MV-4-11 (cell line): Measurements from ENCODE around the gene CCSER1.
"Not testable (repeated sequence)": the region's sequence is repeated elsewhere in the genome, so short reads cannot be mapped to it uniquely, and the experiment has no call there.

Experiments
- DNase-seq: peaks from one replicate; lab custom pipeline; 2025; lab: John Stamatoyannopoulos, UW

Gene CCSER1

GRCh38 chr4:91590260-91590659 is 1463.1 kb downstream of the CCSER1 start:
- no peak for DNase-seq

- DNase-seq, result no peak
Observed at GRCh38 chr4:91592125-91592524, 1464.9 kb downstream of the CCSER1 start.

GRCh38 chr4:91596718-91597117 is 1469.5 kb downstream of the CCSER1 start:
- DNase-seq, result no peak

- no peak for DNase-seq
Observed at GRCh38 chr4:91598696-91599095, 1471.5 kb downstream of the CCSER1 start.

GRCh38 chr4:91600301-91600700 is 1473.1 kb downstream of the CCSER1 start:
- no peak for DNase-seq

GRCh38 chr4:91601401-91601800 is 1474.2 kb downstream of the CCSER1 start:
- no peak for DNase-seq

GRCh38 chr4:91611782-91612181 is 1484.6 kb downstream of the CCSER1 start:
- DNase-seq, result no peak

- DNase-seq, result no peak
Observed at GRCh38 chr4:91620952-91621351, 1493.8 kb downstream of the CCSER1 start.

GRCh38 chr4:91621446-91621845 is 1494.3 kb downstream of the CCSER1 start:
- DNase-seq, result no peak

GRCh38 chr4:91622925-91623602 is 1495.9 kb downstream of the CCSER1 start:
- DNase-seq, result no peak

GRCh38 chr4:91623603-91623967 is 1496.4 kb downstream of the CCSER1 start:
- not testable (repeated sequence) for DNase-seq

GRCh38 chr4:91630054-91630453 is 1502.9 kb downstream of the CCSER1 start:
- DNase-seq, result no peak

- DNase-seq, result no peak
Observed at GRCh38 chr4:91630764-91631163, 1503.6 kb downstream of the CCSER1 start.

GRCh38 chr4:91631335-91631734 is 1504.1 kb downstream of the CCSER1 start:
- DNase-seq, result no peak

GRCh38 chr4:91636083-91636482 is 1508.9 kb downstream of the CCSER1 start:
- no peak for DNase-seq
